Measurements from ENCODE around the gene EPHB4.
"Not testable (repeated sequence)": the region's sequence is repeated elsewhere in the genome, so short reads cannot be mapped to it uniquely, and the experiment has no call there.

EPHB4 gene

DNA sequence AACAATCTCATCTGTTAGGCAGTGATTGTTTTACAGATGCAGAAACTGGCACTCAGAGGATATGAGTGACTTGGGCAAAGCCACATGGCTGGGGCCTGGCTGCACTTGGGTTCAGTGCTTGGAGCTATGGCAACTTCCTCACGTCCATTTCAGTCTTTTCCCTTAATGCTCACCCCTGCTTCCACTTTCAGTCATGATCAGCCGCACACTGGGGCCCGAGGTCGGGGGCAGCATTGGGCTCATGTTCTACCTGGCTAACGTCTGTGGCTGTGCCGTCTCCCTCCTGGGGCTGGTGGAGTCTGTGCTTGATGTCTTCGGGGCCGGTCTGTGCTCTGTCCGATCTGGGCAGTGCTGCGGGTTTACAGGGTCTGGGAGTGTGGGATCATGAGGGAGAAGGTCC lies 28.2 kb upstream of the EPHB4 start:
- peaks cover 12% of the 10 kb centered on the region for H3K79me1 ChIP-seq (ENCODE audit: low read length)
- H4K8ac ChIP-seq (ENCODE audit: low read depth, low read length): no peak overlapping the region
- no peak overlapping the region for H3K14ac ChIP-seq (ENCODE audit: low read length)
- H3K27me3 ChIP-seq (ENCODE audit: insufficient read depth, low read length): no peaks in the 10 kb centered on the region
- WGBS (ENCODE audit: extremely low coverage, insufficient coverage, insufficient read length): no CpG with 5 or more reads among the region's 10 CpGs
- H3K9me3 ChIP-seq (ENCODE audit: insufficient read depth, low read depth, low read length): no peaks in the 10 kb centered on the region
- H3K27ac ChIP-seq (ENCODE audit: low read depth, low read length): no peak overlapping the region
- no peak overlapping the region for H2AK5ac ChIP-seq (ENCODE audit: low read length)
- no peak overlapping the region for H2BK12ac ChIP-seq (ENCODE audit: low read length)
- H3K4ac ChIP-seq (ENCODE audit: low read depth, low read length): no peak overlapping the region
- H2AFZ ChIP-seq (ENCODE audit: insufficient read depth, low read length, poor library complexity): no peak overlapping the region
- H3K18ac ChIP-seq (ENCODE audit: low read length): peak overlapping the region; percentile 18
- peaks cover 15 to 16% of the 10 kb centered on the region in 2 experiments for H3K36me3 ChIP-seq (ENCODE audit: control insufficient read depth in 1 of 2, insufficient read depth in 2 of 2, low read length in 2 of 2)
- DNase-seq: no peak
- H3K9ac ChIP-seq (ENCODE audit: low read length): no peak overlapping the region
- no peak overlapping the region for H2BK5ac ChIP-seq (ENCODE audit: low read depth, low read length, poor library complexity)
- no peak overlapping the region for H3K4me3 ChIP-seq (ENCODE audit: low read depth, low read length)
- H3K79me2 ChIP-seq (ENCODE audit: control insufficient read depth, insufficient read depth, low read length, poor library complexity): no peaks in the 10 kb centered on the region
- no peak overlapping the region for H4K12ac ChIP-seq (ENCODE audit: low read depth, low read length)
- H4K91ac ChIP-seq (ENCODE audit: low read depth, low read length): no peak overlapping the region
- H3K4me2 ChIP-seq (ENCODE audit: low read length): no peak overlapping the region
- no peak overlapping the region for H3K23ac ChIP-seq (ENCODE audit: low read length)
- no peak overlapping the region for H2BK120ac ChIP-seq (ENCODE audit: insufficient read depth, low read length, poor library complexity)
- H3K4me1 ChIP-seq (ENCODE audit: control insufficient read depth in 1 of 2, insufficient read depth in 2 of 2, low read length in 2 of 2): peaks cover 19 to 23% of the 10 kb centered on the region in 2 experiments

DNA sequence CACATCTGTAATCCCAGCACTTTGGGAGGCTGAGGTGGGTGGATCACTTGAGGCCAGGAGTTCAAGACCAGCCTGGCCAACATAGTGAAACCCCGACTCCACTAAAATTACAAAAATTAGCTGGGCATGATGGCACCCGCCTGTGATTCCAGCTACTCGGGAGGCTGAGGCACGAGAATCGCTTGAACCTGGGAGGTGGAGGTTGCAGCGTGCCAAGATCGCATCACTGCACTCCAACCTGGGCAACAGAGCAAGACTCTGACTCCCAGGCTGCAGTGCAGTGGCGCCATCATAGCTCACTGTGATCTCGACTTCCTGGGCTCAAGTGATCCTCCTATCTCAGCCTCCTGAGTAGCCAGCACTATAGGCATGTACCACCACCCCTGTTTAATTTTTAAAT lies 27.6 kb upstream of the EPHB4 start:
- H4K8ac ChIP-seq (ENCODE audit: low read depth, low read length); H3K18ac ChIP-seq (ENCODE audit: low read length); H3K9ac ChIP-seq (ENCODE audit: low read length); H3K9me3 ChIP-seq (ENCODE audit: insufficient read depth, low read depth, low read length); DNase-seq; H2AK5ac ChIP-seq (ENCODE audit: low read length); H2BK120ac ChIP-seq (ENCODE audit: insufficient read depth, low read length, poor library complexity); H4K12ac ChIP-seq (ENCODE audit: low read depth, low read length); H3K4me2 ChIP-seq (ENCODE audit: low read length); H3K4ac ChIP-seq (ENCODE audit: low read depth, low read length); H2BK12ac ChIP-seq (ENCODE audit: low read length); H4K91ac ChIP-seq (ENCODE audit: low read depth, low read length); H2AFZ ChIP-seq (ENCODE audit: insufficient read depth, low read length, poor library complexity); H3K27ac ChIP-seq (ENCODE audit: low read depth, low read length); H3K79me2 ChIP-seq (ENCODE audit: control insufficient read depth, insufficient read depth, low read length, poor library complexity); H3K23ac ChIP-seq (ENCODE audit: low read length); H3K14ac ChIP-seq (ENCODE audit: low read length); H3K27me3 ChIP-seq (ENCODE audit: insufficient read depth, low read length); H2BK5ac ChIP-seq (ENCODE audit: low read depth, low read length, poor library complexity); H3K4me3 ChIP-seq (ENCODE audit: low read depth, low read length): not testable (repeated sequence)
- Histone ChIP-seq H3K36me3 (ENCODE audit: control insufficient read depth in 1 of 2, insufficient read depth in 2 of 2, low read length in 2 of 2) (peaks cover 8 to 10% of the 10 kb centered on the region in 2 experiments), H3K79me1 (ENCODE audit: low read length) (peaks cover 12% of the 10 kb centered on the region), H3K4me1 (ENCODE audit: control insufficient read depth in 1 of 2, insufficient read depth in 2 of 2, low read length in 2 of 2) (peaks cover 19 to 23% of the 10 kb centered on the region in 2 experiments)
- no CpG with 5 or more reads among the region's 9 CpGs for WGBS (ENCODE audit: extremely low coverage, insufficient coverage, insufficient read length)

DNA sequence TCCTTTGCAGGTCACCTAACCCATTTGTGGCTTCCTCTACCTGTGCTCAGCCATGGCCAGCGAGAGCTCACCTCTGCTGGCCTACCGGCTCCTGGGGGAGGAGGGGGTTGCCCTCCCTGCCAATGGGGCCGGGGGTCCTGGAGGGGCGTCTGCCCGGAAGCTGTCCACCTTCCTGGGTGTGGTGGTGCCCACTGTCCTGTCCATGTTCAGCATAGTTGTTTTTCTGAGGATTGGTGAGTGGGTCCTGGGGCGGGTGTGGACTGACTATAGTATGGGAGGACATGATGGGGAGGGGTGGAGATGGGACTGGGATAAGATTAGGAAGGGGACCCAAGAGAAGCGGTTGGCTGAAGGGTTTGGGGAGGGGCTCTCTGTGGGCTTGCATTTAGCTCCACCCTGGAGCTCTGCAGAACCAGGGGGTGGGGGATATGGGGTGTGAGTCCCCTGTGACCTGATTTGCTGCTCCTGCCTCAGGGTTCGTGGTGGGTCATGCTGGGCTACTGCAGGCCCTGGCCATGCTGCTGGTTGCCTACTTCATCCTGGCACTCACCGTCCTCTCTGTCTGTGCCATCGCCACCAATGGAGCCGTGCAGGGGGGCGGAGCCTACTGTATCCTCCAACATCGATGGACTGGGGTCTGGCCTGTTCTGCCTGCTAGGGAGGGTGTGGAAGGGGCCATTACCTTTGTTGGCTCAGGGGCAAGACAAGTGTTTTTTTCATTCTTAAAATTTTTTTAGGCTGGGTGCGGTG lies 27.0 kb upstream of the EPHB4 start:
- Histone ChIP-seq H3K9me3 (ENCODE audit: insufficient read depth, low read depth, low read length) (no peaks in the 10 kb centered on the region), H3K4ac (ENCODE audit: low read depth, low read length) (no peak overlapping the region), H4K12ac (ENCODE audit: low read depth, low read length) (peak overlapping the region; percentile 43), H3K36me3 (ENCODE audit: control insufficient read depth in 1 of 2, insufficient read depth in 2 of 2, low read length in 2 of 2) (peaks cover 7 to 8% of the 10 kb centered on the region in 2 experiments), H3K14ac (ENCODE audit: low read length) (no peak overlapping the region), H3K27ac (ENCODE audit: low read depth, low read length) (no peak overlapping the region), H4K91ac (ENCODE audit: low read depth, low read length) (no peak overlapping the region), H3K79me1 (ENCODE audit: low read length) (peaks cover 12% of the 10 kb centered on the region), H3K18ac (ENCODE audit: low read length) (no peak overlapping the region), H3K23ac (ENCODE audit: low read length) (no peak overlapping the region), H2BK12ac (ENCODE audit: low read length) (no peak overlapping the region), H3K9ac (ENCODE audit: low read length) (no peak overlapping the region), H3K4me2 (ENCODE audit: low read length) (no peak overlapping the region), H3K4me1 (ENCODE audit: control insufficient read depth in 1 of 2, insufficient read depth in 2 of 2, low read length in 2 of 2) (peaks cover 19 to 23% of the 10 kb centered on the region in 2 experiments), H2BK5ac (ENCODE audit: low read depth, low read length, poor library complexity) (no peak overlapping the region), H2AFZ (ENCODE audit: insufficient read depth, low read length, poor library complexity) (no peak overlapping the region), H2AK5ac (ENCODE audit: low read length) (no peak overlapping the region), H2BK120ac (ENCODE audit: insufficient read depth, low read length, poor library complexity) (no peak overlapping the region), H4K8ac (ENCODE audit: low read depth, low read length) (no peak overlapping the region), H3K79me2 (ENCODE audit: control insufficient read depth, insufficient read depth, low read length, poor library complexity) (no peaks in the 10 kb centered on the region), H3K27me3 (ENCODE audit: insufficient read depth, low read length) (no peaks in the 10 kb centered on the region), H3K4me3 (ENCODE audit: low read depth, low read length) (no peak overlapping the region)
- peak in 1 of 2 donors; percentile 14 for DNase-seq
- WGBS (ENCODE audit: extremely low coverage, insufficient coverage, insufficient read length): no CpG with 5 or more reads among the region's 14 CpGs

DNA sequence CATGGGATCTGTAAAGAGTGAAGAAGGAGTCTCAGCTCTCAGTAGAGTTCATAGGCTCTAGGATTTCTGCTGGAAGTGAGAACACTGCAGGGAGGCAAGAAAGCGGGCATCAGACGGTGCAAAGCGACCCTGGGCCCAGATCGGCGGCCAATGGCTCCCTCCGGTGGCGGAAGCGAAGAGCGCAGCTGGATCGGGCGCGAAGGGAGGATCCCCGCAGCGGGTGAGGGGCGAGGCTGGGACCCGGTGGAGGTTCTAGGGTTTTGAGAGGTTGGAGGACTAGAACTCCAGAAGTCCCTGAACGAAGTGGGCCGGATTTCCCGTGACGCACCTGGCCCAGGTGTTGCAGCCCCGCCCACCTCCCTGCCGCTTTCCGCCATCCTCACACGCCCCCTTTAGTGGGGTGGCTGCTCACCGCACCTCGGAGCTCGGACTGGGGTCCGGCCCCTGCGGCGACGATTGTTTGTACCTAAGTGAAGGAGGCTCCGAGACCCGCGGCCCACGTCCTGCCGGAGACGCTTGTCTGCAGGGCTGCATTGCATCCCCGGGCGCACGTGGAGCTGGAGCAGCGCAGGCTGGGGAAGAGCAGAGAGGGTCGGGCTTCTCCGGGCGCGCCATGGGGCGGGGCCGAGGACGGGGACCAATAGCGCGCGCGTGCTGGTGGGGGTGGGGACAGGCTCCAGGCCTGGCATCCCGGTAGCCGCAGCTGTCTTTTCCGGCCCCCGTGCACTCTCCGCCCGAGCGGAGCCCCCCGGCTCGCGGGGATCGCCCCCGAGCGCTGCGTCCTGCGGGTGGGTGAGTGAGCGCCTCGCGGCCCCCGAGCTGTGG lies 24.9 kb upstream of the EPHB4 start, which contains the start of gene SLC12A9:
TSS of gene SLC12A9 (plus strand) at position 666 of the 825 bp plus-strand sequence. CDS start 1,485 bp downstream, outside the sequence.
- peak within 1 kb of the TSS; percentile 60 for H3K4ac ChIP-seq (ENCODE audit: low read depth, low read length)
- H2BK12ac ChIP-seq (ENCODE audit: low read length): no peak within 1 kb of the TSS
- H3K36me3 ChIP-seq (ENCODE audit: control insufficient read depth in 1 of 2, insufficient read depth in 2 of 2, low read length in 2 of 2): peaks cover 0 to 3% of the 10 kb centered on the region in 2 experiments
- peak within 1 kb of the TSS; percentile 80 for H3K9ac ChIP-seq (ENCODE audit: low read length)
- H2AFZ ChIP-seq (ENCODE audit: insufficient read depth, low read length, poor library complexity): peak within 1 kb of the TSS; percentile 94
- H3K4me3 ChIP-seq (ENCODE audit: low read depth, low read length): peak within 1 kb of the TSS; percentile 85
- peak within 1 kb of the TSS; percentile 20 for H3K27ac ChIP-seq (ENCODE audit: low read depth, low read length)
- peaks cover 8% of the 10 kb centered on the region for H3K79me1 ChIP-seq (ENCODE audit: low read length)
- no peak within 1 kb of the TSS for H3K23ac ChIP-seq (ENCODE audit: low read length)
- no peaks in the 10 kb centered on the region for H3K79me2 ChIP-seq (ENCODE audit: control insufficient read depth, insufficient read depth, low read length, poor library complexity)
- WGBS (ENCODE audit: extremely low coverage, insufficient coverage, insufficient read length): no CpG with 5 or more reads among the region's 71 CpGs
- H3K27me3 ChIP-seq (ENCODE audit: insufficient read depth, low read length): no peaks in the 10 kb centered on the region
- H3K4me2 ChIP-seq (ENCODE audit: low read length): peak within 1 kb of the TSS; percentile 73
- peak within 1 kb of the TSS; percentile 78 for H4K91ac ChIP-seq (ENCODE audit: low read depth, low read length)
- H3K9me3 ChIP-seq (ENCODE audit: insufficient read depth, low read depth, low read length): no peaks in the 10 kb centered on the region
- DNase-seq: peak; percentile 83 to 92
- no peak within 1 kb of the TSS for H2BK5ac ChIP-seq (ENCODE audit: low read depth, low read length, poor library complexity)
- peak within 1 kb of the TSS; percentile 77 for H3K18ac ChIP-seq (ENCODE audit: low read length)
- H4K12ac ChIP-seq (ENCODE audit: low read depth, low read length): peak within 1 kb of the TSS; percentile 78
- H2BK120ac ChIP-seq (ENCODE audit: insufficient read depth, low read length, poor library complexity): peak within 1 kb of the TSS; percentile 61
- H2AK5ac ChIP-seq (ENCODE audit: low read length): no peak within 1 kb of the TSS
- H3K4me1 ChIP-seq (ENCODE audit: control insufficient read depth in 1 of 2, insufficient read depth in 2 of 2, low read length in 2 of 2): peaks cover 15 to 19% of the 10 kb centered on the region in 2 experiments
- peak within 1 kb of the TSS; percentile 63 for H3K14ac ChIP-seq (ENCODE audit: low read length)
- H4K8ac ChIP-seq (ENCODE audit: low read depth, low read length): peak within 1 kb of the TSS; percentile 64
